Sigmoid colon (tissue), 7 donors: ENCODE measurements around the gene MTX3. TPM values are rescaled to one million over a fixed set of nuclear protein-coding genes. Genes with fewer than 3 reads are reported as not detected.

Experiments
- DNase-seq: peaks from one replicate; pipeline ENCODE4 v3.0.0-alpha.2; 2019
- H3K27ac ChIP-seq, 4 donors: fragments of 200-600 bp; sonication (generic); one replicate each; pipeline ENCODE4 v1.5.1; 2016 to 2019; ENCODE audit warnings: mild to moderate bottlenecking in 1 of 4
- H3K27me3 ChIP-seq, 3 donors: fragments of 200-600 bp; sonication (generic); one replicate each; pipeline ENCODE4 v1.5.1; 2019; ENCODE audit warnings: mild to moderate bottlenecking in 1 of 3
- H3K36me3 ChIP-seq, 4 donors: fragments of 200-600 bp; sonication (generic); one replicate each; pipeline ENCODE4 v1.5.1; 2016 to 2019
- H3K4me1 ChIP-seq, 4 donors: fragments of 200-600 bp; sonication (generic); one replicate each; pipeline ENCODE4 v1.5.1; 2017 to 2019
- H3K4me3 ChIP-seq, 4 donors: fragments of 200-600 bp; sonication (generic); one replicate each; pipeline ENCODE4 v1.5.1; 2017 to 2019; ENCODE audit warnings: mild to moderate bottlenecking in 2 of 4, moderate library complexity in 1 of 4
- H3K9me3 ChIP-seq, 4 donors: fragments of 200-600 bp in 3 of 4; sonication (generic) in 3 of 4; one replicate each; pipeline versions ENCODE4 v1.5.1 to v1.6.1; 2013 to 2019
- CTCF ChIP-seq, 4 experiments: fragments of 450-650 bp in 3 of 4; fragments of 200-600 bp in 1 of 4; IDR thresholded peaks; one replicate each; pipeline ENCODE4 v1.5.1; 2016 to 2019; ENCODE audit warnings: antibody characterized with exemption in 4 of 4, mild to moderate bottlenecking in 3 of 4, moderate library complexity in 2 of 4
- EP300 ChIP-seq, 4 donors: sonication (generic); formaldehyde crosslinking; IDR thresholded peaks; one replicate each; pipeline ENCODE4 v1.6.1; 2017; ENCODE audit warnings: antibody characterized with exemption in 4 of 4
- POLR2A ChIP-seq, 2 donors: fragments of 450-650 bp; IDR thresholded peaks; one replicate each; pipeline ENCODE4 v1.6.1; 2016; ENCODE audit warnings: antibody characterized with exemption in 2 of 2, mild to moderate bottlenecking in 2 of 2, moderate library complexity in 2 of 2
- POLR2AphosphoS5 ChIP-seq, 4 donors: sonication (generic); formaldehyde crosslinking; IDR thresholded peaks; one replicate each; pipeline ENCODE4 v1.6.1; 2017; ENCODE audit warnings: antibody characterized with exemption in 4 of 4
- WGBS, 2 donors: extraction: QIAGEN DNeasy Blood & Tissue Kit; methylation state at CpG; one replicate each; pipeline ENCODE4 v1.1.7; 2013; 5-methylcytosine and 5-hydroxymethylcytosine counted together
- intact Hi-C: fragments of 100-400 bp; cut with DNase I; formaldehyde crosslinking; loops from one replicate; pipeline ENCODE4 v1.15.1; 2023
- polyA plus RNA-seq, 3 donors: library from polyadenylated mRNA; stranded (reverse); fragments of 200-250 nt; gene quantifications; one replicate each; pipeline ENCODE4 v1.2.3, GENCODE V29; 2013
- total RNA-seq, 4 donors: library from RNA; depleted of rRNA; stranded (reverse); fragments of >200 nt; gene quantifications; one replicate each; pipeline ENCODE4 v1.1.0, GENCODE V29; 2016
- donor health status: healthy with polysubstance abuse.
- donor health status: Bipolar disorder and iron deficiency.
- donor health status: healthy.

The MTX3 gene
- total and polyA plus RNA-seq, 7 donors = 1.8 to 18.3 (median 14.5) TPM

DNA sequence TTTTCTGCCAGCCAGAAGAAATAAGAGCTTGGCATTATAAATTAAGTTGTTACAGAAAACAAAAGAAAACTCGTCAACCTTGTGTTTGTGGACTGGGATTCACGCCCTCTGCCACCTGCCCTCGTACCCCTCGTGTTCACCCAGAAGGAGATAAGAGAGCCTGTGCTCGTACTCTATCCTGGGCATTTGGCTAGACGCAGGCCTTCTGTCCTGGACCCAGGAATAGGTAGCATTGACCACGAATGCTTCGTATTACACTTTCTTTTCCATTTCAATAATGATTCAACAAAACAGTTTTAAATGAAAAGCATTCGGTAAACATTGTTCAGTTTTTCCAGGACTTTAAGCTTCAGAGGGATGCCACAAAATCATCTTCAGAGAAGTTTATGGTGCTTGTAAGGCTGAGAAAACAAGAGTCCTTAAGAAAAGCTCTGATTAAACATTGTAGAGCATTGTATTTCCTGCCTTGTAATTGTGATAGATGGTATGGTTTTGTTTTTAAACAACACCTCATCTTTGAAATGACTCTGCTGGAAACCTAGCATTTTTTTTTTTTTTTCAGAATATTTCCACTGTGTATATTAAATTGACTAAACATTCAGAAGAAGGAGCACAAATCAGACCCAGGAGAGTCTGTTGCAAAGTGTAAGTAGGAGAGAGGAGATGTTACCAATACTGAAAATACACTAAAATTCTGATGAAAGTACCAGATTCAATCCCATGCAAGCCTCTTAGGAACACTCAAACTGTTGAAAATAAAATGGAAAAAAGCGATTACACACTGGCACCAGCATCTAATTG, 27.6 kb downstream of the MTX3 start:
- Histone ChIP-seq H3K27ac (no peak overlapping the region), H3K4me3 (no peak overlapping the region), H3K9me3 (no peaks in the 10 kb centered on the region), H3K36me3 (no peaks in the 10 kb centered on the region), H3K27me3 (no peaks in the 10 kb centered on the region), H3K4me1 (no peaks in the 10 kb centered on the region)
- no peak for TF ChIP-seq POLR2A (IDR thresholded peaks at IDR 0.05)
- no peak for TF ChIP-seq CTCF (IDR thresholded peaks at IDR 0.05)
- no peak for TF ChIP-seq POLR2AphosphoS5 (IDR thresholded peaks at IDR 0.05)
- TF ChIP-seq EP300 (IDR thresholded peaks at IDR 0.05) = no peak
- WGBS, 2 donors = 61 to 73% methylated on average over 10 of the region's 10 CpGs
- no peak for DNase-seq
- intact Hi-C loops = no loop called here

- no peaks in the 10 kb centered on the region for H3K36me3 ChIP-seq
- intact Hi-C loops = no loop called here
- WGBS, 2 donors = 85 to 86% methylated on average over 11 of the region's 11 CpGs
These were observed 28.4 kb downstream of the MTX3 start for GRCh38 chr5:79962575-79963222.

GRCh38 chr5:79961716-79962574, 29.1 kb downstream of the MTX3 start:
- intact Hi-C loops = no loop called here
- TF ChIP-seq EP300 (IDR thresholded peaks at IDR 0.05) = no peak
- TF ChIP-seq CTCF (IDR thresholded peaks at IDR 0.05) = no peak
- no peak for TF ChIP-seq POLR2A (IDR thresholded peaks at IDR 0.05)
- no peak for TF ChIP-seq POLR2AphosphoS5 (IDR thresholded peaks at IDR 0.05)
- no peak for DNase-seq
- no peaks in the 10 kb centered on the region for H3K9me3 ChIP-seq
- H3K36me3 ChIP-seq = no peaks in the 10 kb centered on the region
- H3K27ac ChIP-seq = no peak overlapping the region
- H3K4me3 ChIP-seq = no peak overlapping the region
- H3K4me1 ChIP-seq = no peaks in the 10 kb centered on the region
- H3K27me3 ChIP-seq = no peaks in the 10 kb centered on the region
- WGBS, 2 donors = 88 to 89% methylated on average over 9 of the region's 9 CpGs

More at GRCh38 chr5:79962575-79963222, 28.4 kb downstream of the MTX3 start:
- no peak for DNase-seq
- H3K4me1 ChIP-seq = no peaks in the 10 kb centered on the region
- no peaks in the 10 kb centered on the region for H3K9me3 ChIP-seq
- no peak overlapping the region for H3K4me3 ChIP-seq
- no peak overlapping the region for H3K27ac ChIP-seq
- no peaks in the 10 kb centered on the region for H3K27me3 ChIP-seq
- TF ChIP-seq POLR2AphosphoS5 (IDR thresholded peaks at IDR 0.05) = no peak
- TF ChIP-seq CTCF (IDR thresholded peaks at IDR 0.05) = no peak

GRCh38 chr5:79959407-79959806, 31.7 kb downstream of the MTX3 start:
- DNase-seq = no peak
- no peak for TF ChIP-seq POLR2AphosphoS5 (IDR thresholded peaks at IDR 0.05)
- TF ChIP-seq EP300 (IDR thresholded peaks at IDR 0.05) = no peak
- TF ChIP-seq CTCF (IDR thresholded peaks at IDR 0.05) = no peak
- no peak for TF ChIP-seq POLR2A (IDR thresholded peaks at IDR 0.05)
- Histone ChIP-seq H3K4me1 (no peaks in the 10 kb centered on the region), H3K36me3 (no peaks in the 10 kb centered on the region), H3K27me3 (no peaks in the 10 kb centered on the region), H3K4me3 (no peak overlapping the region), H3K27ac (no peak overlapping the region), H3K9me3 (no peaks in the 10 kb centered on the region)
- intact Hi-C loops = no loop called here
- 74 to 83% methylated on average over 8 of the region's 8 CpGs for WGBS, 2 donors
